ENCODE results near the gene C1QL1.

The C1QL1 gene

GRCh38 chr17:44988044-44988942 lies 20.2 kb upstream of the C1QL1 start:
- no peak for DNase-seq

GRCh38 chr17:44983563-44983962 lies 15.5 kb upstream of the C1QL1 start:
- no peak for DNase-seq

- no peak for DNase-seq
Observed at GRCh38 chr17:44982113-44982702, 14.1 kb upstream of the C1QL1 start.

- DNase-seq: no peak
Observed at GRCh38 chr17:44981221-44981968, 13.3 kb upstream of the C1QL1 start.

GRCh38 chr17:44979426-44979995 lies 11.4 kb upstream of the C1QL1 start:
- DNase-seq: no peak

GRCh38 chr17:44978807-44979206 lies 10.7 kb upstream of the C1QL1 start:
- no peak for DNase-seq

- DNase-seq: no peak
Observed at GRCh38 chr17:44977814-44978550, 9.9 kb upstream of the C1QL1 start.

- DNase-seq: no peak
Observed at GRCh38 chr17:44977065-44977464, 9.0 kb upstream of the C1QL1 start.

- no peak for DNase-seq
Observed at GRCh38 chr17:44976206-44976605, 8.1 kb upstream of the C1QL1 start.

- DNase-seq: no peak
Observed at GRCh38 chr17:44972953-44973352, 4.8 kb upstream of the C1QL1 start.

GRCh38 chr17:44971776-44972483 lies 3.8 kb upstream of the C1QL1 start:
- DNase-seq: no peak

GRCh38 chr17:44970136-44970741 lies 2.1 kb upstream of the C1QL1 start:
- no peak for DNase-seq

GRCh38 chr17:44969144-44969780 lies 1.2 kb upstream of the C1QL1 start:
- no peak for DNase-seq

GRCh38 chr17:44967907-44968224 lies 237 bp downstream of the C1QL1 start:
- DNase-seq: no peak

- DNase-seq: no peak
Observed at GRCh38 chr17:44967026-44967906, 837 bp downstream of the C1QL1 start.

GRCh38 chr17:44966348-44967025 lies 1.6 kb downstream of the C1QL1 start:
- DNase-seq: no peak

- no peak for DNase-seq
Observed at GRCh38 chr17:44965481-44966234, 2.4 kb downstream of the C1QL1 start.

- DNase-seq: no peak
Observed at GRCh38 chr17:44961921-44962350, 6.2 kb downstream of the C1QL1 start.

- DNase-seq: no peak
Observed at GRCh38 chr17:44960691-44961090, 7.4 kb downstream of the C1QL1 start.
